IMR-90 (cell line): ENCODE measurements around the gene HARS1. TPM values are rescaled to one million over a fixed set of nuclear protein-coding genes. Genes with fewer than 3 reads are reported as not detected.

Experiments used
- ATAC-seq: fragments of 200-7000 bp; cut with Tn5 transposase; 2 replicates; pipeline ENCODE4 v1.9.1; 2020; ENCODE audit warnings: low read depth, mild to moderate bottlenecking, moderate library complexity
- BruUV-seq: library from RNA; stranded (reverse); fragments of 400-500 nt; replicated peaks from 2 replicates; lab custom pipeline; 2021; lab: Mats Ljungman, UMichigan
- CTCF ChIA-PET: fragments of 300-600 bp; formaldehyde crosslinking; extraction: SDS; loops from one replicate; lab custom pipeline; 2021; ENCODE audit warnings: antibody characterized with exemption; lab: Yijun Ruan, JAX
- POLR2A ChIA-PET: fragments of 300-600 bp; sonication (Branson Sonifier 250); formaldehyde crosslinking; loops from one replicate; lab custom pipeline; 2022; ENCODE audit warnings: antibody characterized with exemption; ENCODE audit not compliant: unreplicated experiment; lab: Charles Lee
- DNase-seq: peaks from one replicate; pipeline ENCODE4 v3.0.0; 2013
- H2AFZ ChIP-seq: replicated peaks from 2 replicates; pipeline ENCODE3; 2013; ENCODE audit warnings: low read length, mild to moderate bottlenecking; ENCODE audit not compliant: poor library complexity
- H2AK5ac ChIP-seq: 2 replicates; pipeline ENCODE4 v1.6.1; 2013; ENCODE audit warnings: low read depth, low read length, inconsistent platforms
- H2AK9ac ChIP-seq: replicated peaks from 2 replicates; pipeline ENCODE3; 2013; ENCODE audit warnings: mild to moderate bottlenecking, low read depth, low read length, moderate library complexity; ENCODE audit not compliant: poor library complexity
- H2BK120ac ChIP-seq: 2 replicates; pipeline ENCODE4 v1.6.1; 2013; ENCODE audit warnings: low read depth, low read length, inconsistent platforms
- H2BK15ac ChIP-seq: 3 replicates; pipeline ENCODE4 v1.6.1; 2013; ENCODE audit warnings: low read depth, low read length, inconsistent platforms
- H2BK20ac ChIP-seq: 2 replicates; pipeline ENCODE4 v1.6.1; 2013; ENCODE audit warnings: low read depth, mild to moderate bottlenecking, inconsistent platforms, low read length, moderate library complexity
- H2BK5ac ChIP-seq: 2 replicates; pipeline ENCODE4 v1.6.1; 2013; ENCODE audit warnings: mild to moderate bottlenecking, low read depth, low read length, inconsistent platforms; ENCODE audit not compliant: poor library complexity, severe bottlenecking
- H3K14ac ChIP-seq: replicated peaks from 2 replicates; pipeline ENCODE4 v1.6.1; 2013; ENCODE audit warnings: low read depth, low read length, inconsistent platforms
- H3K18ac ChIP-seq: 2 replicates; pipeline ENCODE4 v1.6.1; 2013; ENCODE audit warnings: low read depth, low read length, control low read depth
- H3K23ac ChIP-seq: 2 replicates; pipeline ENCODE4 v1.6.1; 2013; ENCODE audit warnings: low read depth, low read length, inconsistent platforms
- H3K27ac ChIP-seq: 2 replicates; pipeline ENCODE4 v1.5.1; 2013; ENCODE audit warnings: mild to moderate bottlenecking, control low read depth, low read length; ENCODE audit not compliant: insufficient read depth
- H3K27me3 ChIP-seq: 2 replicates; pipeline ENCODE4 v1.6.1; 2013; ENCODE audit warnings: low read length; ENCODE audit not compliant: control insufficient read depth, insufficient read depth
- H3K36me3 ChIP-seq: 2 replicates; pipeline ENCODE4 v1.6.1; 2013; ENCODE audit warnings: low read length, mixed read lengths; ENCODE audit not compliant: control insufficient read depth, insufficient read depth
- H3K4ac ChIP-seq: 2 replicates; pipeline ENCODE4 v1.6.1; 2013; ENCODE audit warnings: low read depth, low read length, inconsistent platforms
- H3K4me1 ChIP-seq: 2 replicates; pipeline ENCODE4 v1.6.1; 2013; ENCODE audit warnings: low read length, mixed read lengths; ENCODE audit not compliant: control insufficient read depth, insufficient read depth
- H3K4me2 ChIP-seq: 2 replicates; pipeline ENCODE4 v1.6.1; 2013; ENCODE audit warnings: low read depth, mild to moderate bottlenecking, control low read depth, low read length, moderate library complexity
- H3K4me3 ChIP-seq: 2 replicates; pipeline ENCODE4 v1.5.1; 2013; ENCODE audit warnings: low read depth, mild to moderate bottlenecking, control low read depth, low read length, moderate library complexity; ENCODE audit not compliant: insufficient read depth
- H3K56ac ChIP-seq: 2 replicates; pipeline ENCODE4 v1.6.1; 2013; ENCODE audit warnings: low read length, inconsistent platforms; ENCODE audit not compliant: insufficient read depth; ENCODE audit errors: extremely low read depth
- H3K79me1 ChIP-seq, 2 experiments: 2 replicates each; pipeline ENCODE4 v1.6.1; 2013; ENCODE audit warnings: low read length in 2 of 2, inconsistent platforms in 1 of 2, low read depth in 1 of 2
- H3K9ac ChIP-seq: 2 replicates; pipeline ENCODE4 v1.6.1; 2013; ENCODE audit warnings: low read depth, low read length, control low read depth
- H3K9me1 ChIP-seq: 2 replicates; pipeline ENCODE4 v1.6.1; 2013; ENCODE audit warnings: low read length, inconsistent platforms; ENCODE audit not compliant: insufficient read depth
- H3K9me3 ChIP-seq: 2 replicates; pipeline ENCODE4 v1.6.1; 2013; ENCODE audit warnings: low read length; ENCODE audit not compliant: control insufficient read depth, insufficient read depth
- H4K20me1 ChIP-seq: 2 replicates; pipeline ENCODE4 v1.6.1; 2013; ENCODE audit warnings: low read length, inconsistent platforms; ENCODE audit not compliant: insufficient read depth
- H4K5ac ChIP-seq: 2 replicates; pipeline ENCODE4 v1.6.1; 2013; ENCODE audit warnings: mild to moderate bottlenecking, low read depth, low read length, control low read depth
- H4K8ac ChIP-seq, 2 experiments: 2 replicates each; pipeline ENCODE4 v1.6.1; 2013; ENCODE audit warnings: low read depth in 2 of 2, low read length in 2 of 2, control low read depth in 1 of 2, inconsistent platforms in 1 of 2
- H4K91ac ChIP-seq: 2 replicates; pipeline ENCODE4 v1.6.1; 2013; ENCODE audit warnings: low read depth, low read length, inconsistent platforms; ENCODE audit not compliant: insufficient read depth
- BHLHE40 ChIP-seq: fragments of 150-350 bp; IDR thresholded peaks from 2 replicates; pipeline ENCODE4 v1.6.1; 2016; ENCODE audit warnings: mild to moderate bottlenecking, low read depth, low read length
- CEBPB ChIP-seq: IDR thresholded peaks from 2 replicates; pipeline ENCODE4 v1.6.1; 2012; ENCODE audit warnings: low read depth, low read length, improper control_type of control experiment
- CHD1 ChIP-seq: IDR thresholded peaks from 2 replicates; pipeline ENCODE4 v1.6.1; 2012; ENCODE audit warnings: low read depth, low read length, improper control_type of control experiment
- CTCF ChIP-seq: conservative IDR thresholded peaks from 2 replicates; pipeline ENCODE4 v1.5.1; 2012; ENCODE audit warnings: mild to moderate bottlenecking, low read depth, low read length, improper control_type of control experiment
- ELK1 ChIP-seq: fragments of 150-350 bp; IDR thresholded peaks from 2 replicates; pipeline ENCODE4 v1.6.1; 2016; ENCODE audit warnings: low read depth, mild to moderate bottlenecking, low read length, moderate library complexity, borderline replicate concordance
- FOS ChIP-seq: fragments of 150-350 bp; IDR thresholded peaks from 2 replicates; pipeline ENCODE4 v1.6.1; 2016; ENCODE audit warnings: low read depth, low read length
- MAFK ChIP-seq: IDR thresholded peaks from 2 replicates; pipeline ENCODE4 v1.6.1; 2012; ENCODE audit warnings: low read depth, low read length, improper control_type of control experiment
- MAZ ChIP-seq: IDR thresholded peaks from 2 replicates; pipeline ENCODE4 v1.6.1; 2012; ENCODE audit warnings: low read depth, mild to moderate bottlenecking, low read length, improper control_type of control experiment, moderate library complexity, borderline replicate concordance
- MXI1 ChIP-seq: IDR thresholded peaks from 2 replicates; pipeline ENCODE4 v1.6.1; 2012; ENCODE audit warnings: low read depth, mild to moderate bottlenecking, low read length, moderate library complexity, borderline replicate concordance
- NFE2L2 ChIP-seq: fragments of 150-350 bp; IDR thresholded peaks from 2 replicates; pipeline ENCODE4 v1.6.1; 2016; ENCODE audit warnings: low read depth, mild to moderate bottlenecking, low read length
- POLR2A ChIP-seq: IDR thresholded peaks from 2 replicates; pipeline ENCODE4 v1.6.1; 2012; ENCODE audit warnings: mild to moderate bottlenecking, low read depth, low read length
- RAD21 ChIP-seq: IDR thresholded peaks from 2 replicates; pipeline ENCODE4 v1.6.1; 2012; ENCODE audit warnings: low read length, improper control_type of control experiment
- RCOR1 ChIP-seq: IDR thresholded peaks from 2 replicates; pipeline ENCODE4 v1.6.1; 2012; ENCODE audit warnings: mild to moderate bottlenecking, low read length, improper control_type of control experiment; ENCODE audit not compliant: insufficient replicate concordance
- RFX5 ChIP-seq: IDR thresholded peaks from 2 replicates; pipeline ENCODE4 v1.8.0; 2012; ENCODE audit warnings: low read depth, mild to moderate bottlenecking, low read length, moderate library complexity
- SMC3 ChIP-seq: fragments of 150-350 bp; IDR thresholded peaks from 2 replicates; pipeline ENCODE4 v1.6.1; 2016; ENCODE audit warnings: low read depth, mild to moderate bottlenecking, antibody characterized with exemption, low read length, moderate library complexity
- USF2 ChIP-seq: fragments of 150-350 bp; IDR thresholded peaks from 2 replicates; pipeline ENCODE4 v1.6.1; 2017; ENCODE audit warnings: mild to moderate bottlenecking, antibody characterized with exemption, low read length, low read depth
- WGBS, 2 experiments: methylation state at CpG; one replicate each; pipeline versions ENCODE4 v1.1.5 to v1.1.7; 2013; ENCODE audit warnings: missing lambda C conversion rate in 2 of 2; ENCODE audit not compliant: insufficient read length in 1 of 2; ENCODE audit errors: extremely low coverage in 2 of 2; 5-methylcytosine and 5-hydroxymethylcytosine counted together
- dilution Hi-C: fragments of 300-500 bp; cut with HindIII; formaldehyde crosslinking; loops from one replicate; pipeline ENCODE4 v1.14.3; 2018; ENCODE audit warnings: low sequenced_read_pairs; ENCODE audit not compliant: unreplicated experiment
- in situ Hi-C: fragments of 300-500 bp; cut with MboI; formaldehyde crosslinking; loops from 3 replicates; pipeline ENCODE4 v1.14.3; 2019; ENCODE audit warnings: low sequenced_read_pairs, inconsistent platforms, mixed read lengths
- intact Hi-C: fragments of 100-400 bp; cut with micrococcal nuclease; formaldehyde crosslinking; loops from 2 replicates; pipeline ENCODE4 v1.10.0; 2022
- polyA plus RNA-seq, 3 experiments: library from polyadenylated mRNA; depleted of rRNA; stranded (reverse); fragments of >200 nt; gene quantifications; 2 replicates each; pipeline ENCODE4 v1.2.3, GENCODE V29; 2012; ENCODE audit warnings: low replicate concordance in 1 of 3
- total RNA-seq: library from RNA; depleted of rRNA; stranded (reverse); fragments of >200 nt; gene quantifications from 2 replicates; pipeline ENCODE4 v1.2.3, GENCODE V29; 2012

The HARS1 gene
- total and polyA plus RNA-seq, 2 of the 4 experiments (the other 2 are of a cell fraction) = 97.6 to 141 TPM

GRCh38 chr5:140707812-140708211, 16.6 kb upstream of the HARS1 start:
- Histone ChIP-seq H3K36me3 (peaks cover 17% of the 10 kb centered on the region), H2AK5ac (no peak overlapping the region), H2BK20ac (no peak overlapping the region), H4K5ac (no peak overlapping the region), H4K91ac (no peak overlapping the region), H4K8ac (no peak overlapping the region), H3K79me1 (peaks cover 4 to 6% of the 10 kb centered on the region in 2 experiments; a peak in 1 of 4 replicates), H3K18ac (no peak overlapping the region), H2BK5ac (no peak overlapping the region), H3K4me3 (no peak overlapping the region), H3K27me3 (no peaks in the 10 kb centered on the region), H3K56ac (no peak overlapping the region), H3K27ac (no peak overlapping the region), H2BK120ac (no peak overlapping the region), H2AFZ (no peak overlapping the region), H4K20me1 (0 out of 2 replicates have a peak, but pooled peaks cover 5% of the 10 kb centered on the region), H2AK9ac (no peak overlapping the region), H2BK15ac (no peak overlapping the region), H3K9me1 (no peaks in the 10 kb centered on the region), H3K14ac (no peak overlapping the region), H3K9ac (no peak overlapping the region), H3K23ac (no peak overlapping the region), H3K4me1 (no peaks in the 10 kb centered on the region), H3K4me2 (no peak overlapping the region), H3K9me3 (no peaks in the 10 kb centered on the region), H3K4ac (no peak overlapping the region)
- dilution Hi-C loops (no loop called here), intact Hi-C loops (no loop called here), in situ Hi-C loops (no loop called here)
- DNase-seq = no peak
- WGBS, 2 experiments = no CpG with 5 or more reads among the region's 4 CpGs
- TF ChIP-seq RAD21 (no peak), BHLHE40 (no peak), CEBPB (no peak), NFE2L2 (no peak), MAZ (no peak), MXI1 (no peak), POLR2A (no peak), MAFK (no peak), ELK1 (no peak), RCOR1 (no peak), CHD1 (no peak), FOS (no peak), USF2 (no peak), RFX5 (no peak), CTCF (no peak), SMC3 (no peak)
- no peak for ATAC-seq
- ChIA-PET CTCF (no interaction called here), POLR2A (no interaction called here)
- no TSS peak for BruUV-seq
